Astrocyte of the hippocampus (primary cell): ENCODE results near the gene CDX4.
"Not testable (repeated sequence)": the region's sequence is repeated elsewhere in the genome, so short reads cannot be mapped to it uniquely, and the experiment has no call there.

ENCODE experiments used
- DNase-seq: peaks from one replicate; pipeline ENCODE4 v3.0.0; 2011; ENCODE audit warnings: low read depth, low spot score

Gene CDX4

GRCh38 chrX:73446831-73447230 is at the start of gene CDX4:
TSS of gene CDX4 (plus strand) at chrX:73447053. CDS start at chrX:73447254, 201 bp downstream.
- DNase-seq: no peak

GRCh38 chrX:73398185-73398914 is 48.5 kb upstream of the CDX4 start:
- no peak for DNase-seq

GRCh38 chrX:73400136-73400748 is 46.6 kb upstream of the CDX4 start:
- DNase-seq: no peak

- DNase-seq: no peak
Measured at GRCh38 chrX:73401591-73402266, 45.1 kb upstream of the CDX4 start.

GRCh38 chrX:73412930-73413329 is 33.9 kb upstream of the CDX4 start:
- DNase-seq: no peak

GRCh38 chrX:73447311-73447794 is 500 bp downstream of the CDX4 start:
- DNase-seq: no peak

GRCh38 chrX:73448379-73448778 is 1.5 kb downstream of the CDX4 start:
- no peak for DNase-seq

GRCh38 chrX:73455171-73455570 is 8.3 kb downstream of the CDX4 start:
- no peak for DNase-seq

GRCh38 chrX:73457306-73457705 is 10.5 kb downstream of the CDX4 start:
- DNase-seq: no peak

- no peak for DNase-seq
Measured at GRCh38 chrX:73468376-73468775, 21.5 kb downstream of the CDX4 start.

- no peak for DNase-seq
Measured at GRCh38 chrX:73478961-73479360, 32.1 kb downstream of the CDX4 start.

- DNase-seq: no peak
Measured at GRCh38 chrX:73481521-73481920, 34.7 kb downstream of the CDX4 start.

- no peak for DNase-seq
Measured at GRCh38 chrX:73490661-73491060, 43.8 kb downstream of the CDX4 start.

GRCh38 chrX:73492178-73492577 is 45.3 kb downstream of the CDX4 start:
- not testable (repeated sequence) for DNase-seq
